GM12892 (cell line): ENCODE results near the gene CCDC148.

Experiments used
- POLR2A ChIP-seq: IDR thresholded peaks from 2 replicates; pipeline ENCODE4 v1.6.1; 2011; ENCODE audit warnings: low read depth, low read length, control low read depth
- POLR2AphosphoS5 ChIP-seq: IDR thresholded peaks from 2 replicates; pipeline ENCODE4 v1.6.1; 2011; ENCODE audit warnings: low read depth, low read length, control low read depth
- TAF1 ChIP-seq: IDR thresholded peaks from 2 replicates; pipeline ENCODE4 v1.6.1; 2011; ENCODE audit warnings: low read depth, mild to moderate bottlenecking, control low read depth, low read length, borderline replicate concordance

GRCh38 chr2:158184001-158184400 lies 272.6 kb downstream of the CCDC148 start:
- TF ChIP-seq POLR2A (no peak), POLR2AphosphoS5 (no peak), TAF1 (no peak)
